T-helper 22 cell (primary cell): ENCODE data around the gene PABPC3.

Experiments used
- DNase-seq: peaks from one replicate; pipeline ENCODE4 v3.0.0-alpha.2; 2020; ENCODE audit warnings: low read depth

PABPC3 gene

DNA sequence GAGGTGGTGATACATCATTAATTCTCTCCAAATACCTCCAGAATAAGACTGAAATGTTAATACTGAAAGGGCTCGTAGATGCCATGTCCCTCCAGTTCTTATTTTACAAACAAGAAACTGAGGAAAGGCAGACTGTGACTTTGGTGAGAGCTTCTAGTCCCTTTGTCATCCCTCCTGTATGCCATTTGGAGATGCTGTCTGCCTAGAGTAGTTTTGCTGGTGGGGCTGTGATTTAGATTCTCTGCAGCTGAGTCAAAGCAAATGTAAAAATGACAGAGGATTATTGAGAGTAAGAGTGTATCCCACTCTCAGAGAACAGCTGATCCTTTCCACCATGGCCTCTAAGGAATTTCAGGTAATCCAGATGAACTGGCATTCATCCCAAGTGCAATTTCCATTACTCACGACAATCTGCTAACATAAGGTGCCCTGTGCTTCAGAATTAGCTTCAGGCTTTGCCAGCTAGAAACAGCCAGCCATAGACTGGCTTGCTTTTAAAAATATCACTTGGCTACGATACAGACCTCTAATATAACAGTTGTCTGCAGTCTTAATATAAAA, 16.8 kb downstream of the PABPC3 start:
- no peak for DNase-seq

DNA sequence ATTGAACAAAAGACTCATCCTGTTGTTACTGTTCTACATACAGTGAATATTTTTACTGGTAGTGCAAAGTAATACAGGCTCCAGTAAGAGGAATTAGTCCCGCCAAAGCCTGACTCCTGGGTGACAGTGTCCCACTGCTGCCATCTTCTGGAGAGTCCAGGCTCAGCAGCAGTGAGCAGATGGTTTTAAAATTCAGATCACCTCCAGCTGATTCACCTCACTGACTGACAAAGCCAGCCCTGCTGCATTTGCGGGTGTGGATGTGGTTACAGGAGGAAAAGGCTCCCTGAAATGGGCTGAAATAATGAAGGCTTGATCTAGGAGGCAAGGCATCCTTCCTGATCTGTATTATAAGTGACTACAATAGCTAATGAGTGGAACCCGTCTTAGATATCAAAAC, 18.3 kb downstream of the PABPC3 start:
- DNase-seq: peak; percentile 6

GRCh38 chr13:25116044-25116443, 20.1 kb downstream of the PABPC3 start:
- no peak for DNase-seq

- DNase-seq: no peak
These were observed 21.4 kb downstream of the PABPC3 start for GRCh38 chr13:25117312-25117711.

DNA sequence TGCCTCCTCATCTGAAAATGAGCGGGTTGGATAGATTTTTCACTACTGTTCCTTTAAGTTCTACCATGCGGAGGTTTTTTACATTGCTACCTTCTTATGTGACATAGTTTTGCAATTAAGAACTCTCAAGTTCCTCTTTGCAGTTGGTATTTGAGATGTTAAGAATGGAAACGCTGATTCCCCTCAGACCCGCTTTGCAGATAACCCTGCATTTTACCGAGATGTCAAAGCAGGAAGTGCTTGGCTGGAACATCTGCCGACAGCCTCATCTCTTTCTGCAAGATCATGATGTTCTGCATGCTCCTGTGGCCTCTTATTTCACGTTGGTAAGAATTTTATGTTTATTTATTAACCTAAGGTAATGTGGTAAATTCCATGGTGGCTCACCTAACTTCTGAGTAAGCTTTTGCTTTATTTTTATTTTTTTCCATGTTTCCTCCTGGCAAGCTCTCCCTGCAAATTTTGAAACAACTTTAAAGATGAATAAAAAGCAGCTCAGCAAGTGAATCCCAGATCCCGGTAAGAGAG, 22.5 kb downstream of the PABPC3 start:
- DNase-seq: no peak

GRCh38 chr13:25130944-25131343, 35.0 kb downstream of the PABPC3 start:
- DNase-seq: no peak

DNA sequence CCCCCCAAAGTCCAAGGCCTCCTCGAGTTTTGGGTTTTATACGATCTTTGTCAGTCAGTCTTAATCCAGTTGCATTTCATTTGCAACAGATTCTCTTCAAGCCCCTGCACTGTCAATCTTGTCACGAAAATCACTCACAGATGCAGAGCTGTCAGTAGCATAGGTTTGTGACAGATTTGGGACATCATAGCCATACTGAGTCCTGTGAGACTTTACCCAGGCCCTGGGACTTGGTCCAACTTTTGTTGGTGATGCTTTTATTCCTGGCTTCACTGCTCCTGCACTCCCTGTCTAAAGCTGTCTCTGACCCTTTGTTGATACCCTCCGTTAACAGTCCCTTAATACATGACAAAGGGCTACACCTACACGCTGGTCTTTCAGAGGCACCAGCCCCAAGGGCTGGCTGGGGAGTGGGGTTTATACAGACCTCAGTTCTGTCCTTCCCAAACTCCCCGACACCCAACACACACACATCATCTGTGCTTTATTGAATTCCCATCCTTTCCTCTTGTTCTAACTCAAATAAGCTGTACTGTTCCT, 36.0 kb downstream of the PABPC3 start:
- no peak for DNase-seq

GRCh38 chr13:25132751-25133390, 36.9 kb downstream of the PABPC3 start:
- DNase-seq: no peak

- no peak for DNase-seq
These were observed 40.0 kb downstream of the PABPC3 start for GRCh38 chr13:25135896-25136295.

- no peak for DNase-seq
These were observed 41.2 kb downstream of the PABPC3 start for GRCh38 chr13:25136880-25137787.

- no peak for DNase-seq
These were observed 41.8 kb downstream of the PABPC3 start for GRCh38 chr13:25137788-25138115.

GRCh38 chr13:25141042-25141441, 45.1 kb downstream of the PABPC3 start:
- no peak for DNase-seq

DNA sequence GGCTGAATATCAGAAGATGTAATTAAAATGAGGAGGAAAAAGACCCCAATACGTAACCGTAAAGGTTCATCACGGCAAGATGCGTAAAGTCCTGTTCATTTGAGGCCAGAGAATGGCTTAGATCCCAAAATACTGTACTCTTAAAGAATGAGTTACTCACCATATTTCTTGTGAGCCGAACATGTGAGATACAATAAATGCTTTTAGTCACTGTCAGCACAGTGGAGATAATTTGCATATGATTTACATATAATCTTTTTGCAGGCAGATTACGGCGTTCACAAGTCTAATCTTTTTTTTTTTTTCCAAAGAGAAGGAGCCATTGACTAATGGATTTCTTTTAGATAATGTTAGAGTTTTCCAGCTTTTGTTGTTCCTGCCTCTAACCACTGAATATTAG, 47.8 kb downstream of the PABPC3 start:
- no peak for DNase-seq

DNA sequence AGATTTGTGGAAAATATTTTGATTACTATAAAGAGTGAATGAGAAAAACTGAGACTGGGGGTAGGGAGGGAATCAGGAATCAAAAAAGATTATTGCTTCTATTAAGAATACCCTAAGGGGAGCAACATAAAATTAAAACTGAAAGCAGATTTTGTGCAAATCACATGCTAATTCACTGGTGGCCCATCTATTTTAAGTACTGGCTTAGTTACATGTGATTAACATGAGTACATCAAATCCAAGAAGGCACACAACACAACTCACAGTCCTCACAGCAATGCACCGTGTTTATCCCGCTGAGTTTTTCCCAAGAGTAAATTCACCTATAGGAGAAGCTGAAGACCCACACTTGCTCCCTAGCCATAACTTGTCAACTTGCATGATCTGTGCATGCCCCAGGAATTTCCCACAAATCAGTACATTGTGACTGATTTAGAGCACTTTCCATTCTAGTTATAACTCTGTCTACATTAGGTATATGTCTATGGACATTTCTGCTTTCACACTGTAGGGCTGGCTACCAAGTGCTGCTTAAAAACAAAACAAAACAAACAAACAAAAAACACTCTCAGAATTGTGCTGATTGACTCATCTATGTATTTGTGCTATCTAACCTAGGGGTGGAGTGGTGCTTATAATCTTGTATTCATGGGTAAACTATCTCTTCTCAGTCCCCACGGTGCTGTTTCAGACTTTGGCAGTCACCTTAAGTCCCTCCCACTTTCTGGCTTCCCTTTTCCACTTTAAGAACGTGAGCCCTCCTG, 51.9 kb downstream of the PABPC3 start:
- no peak for DNase-seq

GRCh38 chr13:25148402-25148771, 52.5 kb downstream of the PABPC3 start:
- DNase-seq: no peak
